ENCODE results near the gene KIAA0232. TPM values are rescaled to one million over a fixed set of nuclear protein-coding genes. Genes with fewer than 3 reads are reported as not detected.

Gene KIAA0232
- total and polyA plus RNA-seq, 2 of the 8 experiments (the other 6 are each of a cell fraction or from before 2014, with no cell fraction given) = 5.6 to 23.3 TPM

DNA sequence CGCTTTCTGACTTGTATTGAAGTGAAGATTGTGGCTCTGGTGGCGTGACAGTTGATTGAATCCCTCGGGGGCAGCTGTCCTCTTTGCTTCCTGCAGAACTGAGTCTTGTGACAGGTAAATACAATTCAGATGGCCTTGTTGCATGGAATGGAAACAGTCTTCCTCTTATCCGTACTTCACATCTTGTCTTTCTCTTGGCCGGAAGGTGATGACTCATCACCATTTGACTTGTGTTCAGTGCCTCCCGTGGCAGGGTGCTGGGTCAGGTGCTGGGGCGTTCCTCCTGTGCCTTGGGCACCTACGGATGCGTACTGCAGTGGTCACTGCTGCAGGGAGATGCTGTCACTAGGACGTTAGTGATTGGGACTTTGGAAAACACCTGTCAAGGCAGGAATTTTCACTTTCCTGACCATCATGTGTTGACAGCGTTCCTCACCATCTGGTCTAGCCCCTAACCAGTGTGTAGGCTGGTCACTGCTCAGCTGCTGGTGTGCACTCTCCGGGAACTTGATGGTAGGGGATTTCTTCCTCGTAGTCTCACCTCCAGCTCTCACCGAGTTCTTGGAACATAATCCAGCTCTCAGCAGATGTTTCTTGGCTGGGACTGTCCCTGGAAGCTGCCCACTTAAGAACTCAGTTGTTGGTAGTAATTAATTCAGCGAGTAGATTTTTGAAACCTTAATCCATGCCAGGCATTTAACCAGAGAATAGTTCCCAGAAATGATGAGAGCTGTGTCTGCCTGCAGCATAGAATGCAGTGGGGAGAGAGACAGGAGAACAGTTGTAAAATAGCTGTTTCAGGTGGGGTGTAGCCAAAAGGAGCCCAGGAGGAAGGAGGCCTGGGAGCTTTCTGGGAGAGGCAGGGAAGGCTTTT, 134.3 kb downstream of the KIAA0232 start:
- no peak overlapping the region for H2AFZ ChIP-seq (ENCODE audit: low read length)
- no peak overlapping the region for H4K91ac ChIP-seq (replicated peaks; ENCODE audit: insufficient read length, low read length)
- H3K4me1 ChIP-seq (replicated peaks in 1 of 4; ENCODE audit: control insufficient read depth in 3 of 4, insufficient read depth in 4 of 4, low read length in 3 of 4) = peaks cover 0 to 22% (median 9%) of the 10 kb centered on the region in 4 experiments; a peak in 5 of 7 replicates
- no peak overlapping the region for H3K56ac ChIP-seq (replicated peaks; ENCODE audit: insufficient read length, low read depth, low read length)
- no peaks in the 10 kb centered on the region for H3K9me3 ChIP-seq (ENCODE audit: insufficient read depth in 2 of 2, low read depth in 1 of 2, low read length in 1 of 2)
- ChIA-PET POLR2A (ENCODE audit: partially characterized antibody) (interaction anchor here (0.6 to 2.2 kb wide), 6 partner anchors 8 to 146 kb away, joined by 3 to 8 read pairs (median 3); no protein-coding TSS in a partner anchor), CTCF (ENCODE audit: partially characterized antibody) (interaction anchor here (0.6 to 9.7 kb wide), 35 partner anchors 7 to 358 kb away, joined by 3 to 56 read pairs (median 4); no protein-coding TSS in a partner anchor)
- H2AK5ac ChIP-seq (ENCODE audit: low read depth, low read length) = no peak overlapping the region
- no peak overlapping the region for H3K18ac ChIP-seq (ENCODE audit: extremely low read depth, low read length)
- peaks cover 0 to 61% of the 10 kb centered on the region in 2 experiments; a peak in 2 of 4 replicates for H3K79me2 ChIP-seq (ENCODE audit: control insufficient read depth in 1 of 2, insufficient read depth in 2 of 2, low read length in 2 of 2)
- no peak overlapping the region for H4K5ac ChIP-seq (ENCODE audit: insufficient read length, low read depth, low read length)
- H3K9ac ChIP-seq (replicated peaks in 1 of 4; ENCODE audit: extremely low read depth in 1 of 4, low read depth in 3 of 4, low read length in 3 of 4) = no peak overlapping the region
- DNase-seq (ENCODE audit: low read depth in 1 of 2, low spot score in 2 of 2) = no peak
- no peak overlapping the region for H3K23ac ChIP-seq (ENCODE audit: insufficient read length)
- TF ChIP-seq JUND (IDR thresholded peaks at IDR 0.05; ENCODE audit: low read length) = peak; percentile 61; the same call in 1 of the 2 replicates
- TF ChIP-seq RXRA (IDR thresholded peaks at IDR 0.05; ENCODE audit: insufficient read depth, low read depth, low read length) = no peak
- H3K27me3 ChIP-seq (replicated peaks in 1 of 4; ENCODE audit: control insufficient read depth in 3 of 4, extremely low read depth in 1 of 4, insufficient read depth in 3 of 4, low read length in 3 of 4) = no peaks in the 10 kb centered on the region
- peaks cover 6 to 24% of the 10 kb centered on the region in 2 experiments for H4K20me1 ChIP-seq (replicated peaks in 1 of 2; ENCODE audit: control insufficient read depth in 1 of 2, insufficient read depth in 2 of 2, low read length in 2 of 2)
- H3K4me3 ChIP-seq (ENCODE audit: extremely low read depth in 1 of 4, insufficient read depth in 2 of 4, low read depth in 3 of 4, low read length in 4 of 4) = no peak overlapping the region
- no peak overlapping the region for H2BK12ac ChIP-seq (ENCODE audit: low read depth, low read length)
- peak overlapping the region; percentile 85; the same call in 1 of the 2 replicates for H2BK5ac ChIP-seq (ENCODE audit: low read depth, low read length)
- H2BK20ac ChIP-seq (ENCODE audit: low read length) = no peak overlapping the region
- FAIRE-seq = no peak
- no peak overlapping the region for H4K8ac ChIP-seq (ENCODE audit: extremely low read depth, insufficient read depth, low read length)
- H3K14ac ChIP-seq (ENCODE audit: insufficient read length) = no peak overlapping the region
- no peak overlapping the region for H3K4ac ChIP-seq (replicated peaks; ENCODE audit: insufficient read length, low read depth, low read length)
- H2BK120ac ChIP-seq (replicated peaks; ENCODE audit: low read depth, low read length) = no peak overlapping the region
- H3K27ac ChIP-seq (ENCODE audit: low read depth, low read length) = no peak overlapping the region
- H3K23me2 ChIP-seq (ENCODE audit: low read depth, low read length) = no peaks in the 10 kb centered on the region
- no peak overlapping the region for H3K4me2 ChIP-seq (ENCODE audit: insufficient read depth in 1 of 2, low read depth in 2 of 2, low read length in 2 of 2)
- H3K79me1 ChIP-seq (ENCODE audit: low read depth, low read length) = peaks cover 15% of the 10 kb centered on the region
- no peaks in the 10 kb centered on the region for H3K36me3 ChIP-seq (ENCODE audit: control insufficient read depth in 2 of 4, insufficient read depth in 4 of 4, low read length in 3 of 4)
- H2BK15ac ChIP-seq (ENCODE audit: low read length) = no peak overlapping the region
- WGBS, 2 experiments (ENCODE audit: extremely low coverage in 1 of 2, insufficient coverage in 1 of 2, insufficient read length in 1 of 2, insufficient replicate concordance in 2 of 2, low coverage in 1 of 2, low lambda C conversion rate in 2 of 2, missing lambda C conversion rate in 1 of 2) = 81% methylated on average over 15 of the region's 15 CpGs; no CpG with 5 or more reads in 1 of the 2 experiments

Data from H1 (cell line).